DMS53 treated with DMSO at 0.1 percent for 48 hours (cell line): ENCODE data around the gene MRPL24.

Experiments
- DNase-seq: peaks from one replicate; lab custom pipeline; 2025; ENCODE audit not compliant: unreplicated experiment; lab: John Stamatoyannopoulos, UW

The MRPL24 gene

GRCh38 chr1:156692925-156693847, 47.7 kb downstream of the MRPL24 start:
- DNase-seq, result peak; percentile 47

GRCh38 chr1:156692441-156692924, 48.4 kb downstream of the MRPL24 start:
- DNase-seq, result no peak

GRCh38 chr1:156691665-156692440, 49.0 kb downstream of the MRPL24 start:
- no peak for DNase-seq

- DNase-seq, result no peak
These were observed 49.7 kb downstream of the MRPL24 start for GRCh38 chr1:156691191-156691590.

GRCh38 chr1:156690675-156691036, 50.2 kb downstream of the MRPL24 start:
- no peak for DNase-seq

- no peak for DNase-seq
These were observed 50.8 kb downstream of the MRPL24 start for GRCh38 chr1:156689953-156690674.

GRCh38 chr1:156689035-156689952, 51.6 kb downstream of the MRPL24 start:
- peak; percentile 80 for DNase-seq
